ENCODE results near the gene TCF7L1.
"Not testable (repeated sequence)": the region's sequence is repeated elsewhere in the genome, so short reads cannot be mapped to it uniquely, and the experiment has no call there.

Gene TCF7L1

DNA sequence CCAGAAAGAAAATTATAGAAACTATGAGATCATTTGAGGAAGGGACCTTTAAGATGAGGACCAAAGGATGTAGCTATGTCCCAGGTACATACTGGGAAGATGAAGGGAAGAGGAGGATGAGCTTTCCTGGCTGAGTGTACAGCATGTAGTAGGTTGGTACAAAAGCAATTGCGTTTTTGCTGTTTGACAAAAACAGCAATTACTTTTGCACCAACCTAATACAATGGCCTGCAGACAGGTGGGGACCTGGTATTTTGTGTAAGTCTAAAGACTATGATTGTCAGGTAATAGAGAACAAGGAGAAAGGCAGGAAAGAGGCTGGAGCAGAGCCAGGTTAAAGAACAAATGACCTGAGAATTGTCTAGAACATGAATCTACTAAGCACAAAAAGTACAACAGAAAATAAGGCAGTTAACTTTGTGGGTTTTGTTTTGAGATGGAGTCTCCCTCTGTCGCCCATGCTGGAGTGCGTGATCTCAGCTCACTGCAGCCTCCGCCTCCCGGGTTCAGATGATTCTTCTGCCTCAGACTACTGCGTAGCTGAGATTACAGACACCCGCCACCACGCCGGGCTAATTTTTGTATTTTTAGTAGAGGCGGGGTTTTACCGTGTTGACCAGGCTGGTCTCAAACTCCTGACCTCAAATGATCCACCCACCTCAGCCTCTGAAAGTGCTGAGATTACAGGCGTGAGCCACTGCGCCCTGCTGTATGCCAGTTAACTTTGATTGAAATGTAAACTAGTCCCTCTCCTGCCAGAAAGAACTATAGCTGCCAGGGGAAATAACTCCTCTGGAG is 197.8 kb downstream of the TCF7L1 start:
- TF ChIP-seq, protein P1, sequence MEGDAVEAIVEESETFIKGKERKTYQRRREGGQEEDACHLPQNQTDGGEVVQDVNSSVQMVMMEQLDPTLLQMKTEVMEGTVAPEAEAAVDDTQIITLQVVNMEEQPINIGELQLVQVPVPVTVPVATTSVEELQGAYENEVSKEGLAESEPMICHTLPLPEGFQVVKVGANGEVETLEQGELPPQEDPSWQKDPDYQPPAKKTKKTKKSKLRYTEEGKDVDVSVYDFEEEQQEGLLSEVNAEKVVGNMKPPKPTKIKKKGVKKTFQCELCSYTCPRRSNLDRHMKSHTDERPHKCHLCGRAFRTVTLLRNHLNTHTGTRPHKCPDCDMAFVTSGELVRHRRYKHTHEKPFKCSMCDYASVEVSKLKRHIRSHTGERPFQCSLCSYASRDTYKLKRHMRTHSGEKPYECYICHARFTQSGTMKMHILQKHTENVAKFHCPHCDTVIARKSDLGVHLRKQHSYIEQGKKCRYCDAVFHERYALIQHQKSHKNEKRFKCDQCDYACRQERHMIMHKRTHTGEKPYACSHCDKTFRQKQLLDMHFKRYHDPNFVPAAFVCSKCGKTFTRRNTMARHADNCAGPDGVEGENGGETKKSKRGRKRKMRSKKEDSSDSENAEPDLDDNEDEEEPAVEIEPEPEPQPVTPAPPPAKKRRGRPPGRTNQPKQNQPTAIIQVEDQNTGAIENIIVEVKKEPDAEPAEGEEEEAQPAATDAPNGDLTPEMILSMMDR (IDR thresholded peaks at IDR 0.05; ENCODE audit: low read length), result no peak
- TF ChIP-seq EZH2 (optimal IDR thresholded peaks at IDR 0.05; ENCODE audit: low read depth, low read length) (no peak), EZH2phosphoT487 (IDR thresholded peaks at IDR 0.05; ENCODE audit: low read length) (no peak)

DNA sequence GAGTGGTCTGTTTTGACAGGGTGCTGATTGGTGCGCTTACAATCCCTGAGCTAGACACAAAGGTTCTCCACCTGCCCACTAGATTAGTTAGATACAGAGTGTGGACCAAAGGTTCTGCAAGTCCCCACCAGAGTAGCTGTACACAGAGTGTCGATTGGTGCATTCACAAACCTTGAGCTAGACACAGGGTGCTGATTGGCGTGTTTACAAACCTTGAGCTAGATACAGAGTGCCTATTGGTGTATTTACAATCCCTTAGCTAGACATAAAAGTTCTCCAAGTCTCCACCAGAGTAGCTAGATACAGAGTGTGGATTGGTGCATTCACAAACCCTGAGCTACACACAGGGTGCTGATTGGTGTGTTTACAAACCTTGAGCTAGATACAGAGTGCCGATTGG is 200.7 kb downstream of the TCF7L1 start:
- H3K9ac ChIP-seq (ENCODE audit: low read length); H3K27ac ChIP-seq (ENCODE audit: low read length); DNase-seq; H3K4me1 ChIP-seq (ENCODE audit: low read length); H4K20me1 ChIP-seq (ENCODE audit: insufficient read depth, low read length); H3K9me2 ChIP-seq (replicated peaks; ENCODE audit: insufficient read depth, low read length); H3F3A ChIP-seq (ENCODE audit: insufficient read depth, low read length); H3K9me3 ChIP-seq (replicated peaks; ENCODE audit: insufficient read depth, low read length); H3K4me3 ChIP-seq (ENCODE audit: low read length); H3K36me3 ChIP-seq (replicated peaks; ENCODE audit: insufficient read depth, low read length); H3K27me3 ChIP-seq (replicated peaks; ENCODE audit: insufficient read depth, low read length); H2AFZ ChIP-seq (ENCODE audit: low read length); H3K4me2 ChIP-seq (ENCODE audit: low read depth, low read length); H3K79me2 ChIP-seq (ENCODE audit: low read length): not testable (repeated sequence)

More for the DNA sequence above, 197.8 kb downstream of the TCF7L1 start:
- Histone ChIP-seq H3K9ac (ENCODE audit: low read length) (no peak overlapping the region), H3K36me3 (replicated peaks; ENCODE audit: insufficient read depth, low read length) (no peaks in the 10 kb centered on the region), H3K4me3 (ENCODE audit: low read length) (no peak overlapping the region), H3K79me2 (ENCODE audit: low read length) (peaks cover 19% of the 10 kb centered on the region), H3K9me3 (replicated peaks; ENCODE audit: insufficient read depth, low read length) (no peaks in the 10 kb centered on the region), H2AFZ (ENCODE audit: low read length) (no peak overlapping the region), H3F3A (ENCODE audit: insufficient read depth, low read length) (peaks cover 18% of the 10 kb centered on the region; the same call in 1 of the 2 replicates), H3K9me2 (replicated peaks; ENCODE audit: insufficient read depth, low read length) (no peaks in the 10 kb centered on the region), H3K4me1 (ENCODE audit: low read length) (no peaks in the 10 kb centered on the region), H3K27me3 (replicated peaks; ENCODE audit: insufficient read depth, low read length) (no peaks in the 10 kb centered on the region), H3K4me2 (ENCODE audit: low read depth, low read length) (peak overlapping the region; percentile 8; the same call in 1 of the 2 replicates), H3K27ac (ENCODE audit: low read length) (no peak overlapping the region), H4K20me1 (ENCODE audit: insufficient read depth, low read length) (peaks cover 3% of the 10 kb centered on the region; the same call in 1 of the 2 replicates)
- peak; percentile 37 for DNase-seq

DNA sequence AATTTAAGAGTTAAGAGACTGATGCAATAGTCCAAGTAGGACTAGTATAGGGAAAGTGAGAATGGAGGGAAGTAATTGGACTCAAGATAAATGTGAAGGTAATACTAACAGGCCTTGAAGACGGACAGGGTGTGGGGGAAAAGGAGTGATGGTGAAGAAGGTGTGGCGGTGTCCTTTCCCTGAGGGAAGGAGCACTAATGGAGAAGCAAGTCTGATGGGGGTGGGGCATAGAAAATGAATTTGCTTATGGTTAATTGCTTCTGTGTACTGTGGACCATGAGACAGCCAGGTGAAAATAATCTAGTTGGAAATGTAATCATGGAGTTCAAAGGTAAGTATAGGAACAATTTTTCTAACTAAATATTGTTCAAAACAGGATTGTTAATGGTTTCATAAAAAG is 201.7 kb downstream of the TCF7L1 start:
- Histone ChIP-seq H3K4me1 (ENCODE audit: low read length) (0 out of 2 replicates have a peak, but pooled peaks cover 4% of the 10 kb centered on the region), H3K27ac (ENCODE audit: low read length) (no peak overlapping the region), H3K9ac (ENCODE audit: low read length) (no peak overlapping the region), H3K27me3 (replicated peaks; ENCODE audit: insufficient read depth, low read length) (no peaks in the 10 kb centered on the region), H3F3A (ENCODE audit: insufficient read depth, low read length) (0 out of 2 replicates have a peak, but pooled peaks cover 5% of the 10 kb centered on the region), H3K36me3 (replicated peaks; ENCODE audit: insufficient read depth, low read length) (no peaks in the 10 kb centered on the region), H2AFZ (ENCODE audit: low read length) (no peak overlapping the region), H3K4me2 (ENCODE audit: low read depth, low read length) (no peak overlapping the region), H3K4me3 (ENCODE audit: low read length) (no peak overlapping the region), H3K9me3 (replicated peaks; ENCODE audit: insufficient read depth, low read length) (no peaks in the 10 kb centered on the region), H4K20me1 (ENCODE audit: insufficient read depth, low read length) (no peaks in the 10 kb centered on the region), H3K79me2 (ENCODE audit: low read length) (no peaks in the 10 kb centered on the region), H3K9me2 (replicated peaks; ENCODE audit: insufficient read depth, low read length) (no peaks in the 10 kb centered on the region)
- TF ChIP-seq, protein P1 (IDR thresholded peaks at IDR 0.05; ENCODE audit: low read length), result no peak
- TF ChIP-seq EZH2 (optimal IDR thresholded peaks at IDR 0.05; ENCODE audit: low read depth, low read length), result no peak
- no peak for TF ChIP-seq EZH2phosphoT487 (IDR thresholded peaks at IDR 0.05; ENCODE audit: low read length)
- DNase-seq, result no peak

Data from MM.1S (cell line).